ENCODE measurements around the gene PRAME.

DNA sequence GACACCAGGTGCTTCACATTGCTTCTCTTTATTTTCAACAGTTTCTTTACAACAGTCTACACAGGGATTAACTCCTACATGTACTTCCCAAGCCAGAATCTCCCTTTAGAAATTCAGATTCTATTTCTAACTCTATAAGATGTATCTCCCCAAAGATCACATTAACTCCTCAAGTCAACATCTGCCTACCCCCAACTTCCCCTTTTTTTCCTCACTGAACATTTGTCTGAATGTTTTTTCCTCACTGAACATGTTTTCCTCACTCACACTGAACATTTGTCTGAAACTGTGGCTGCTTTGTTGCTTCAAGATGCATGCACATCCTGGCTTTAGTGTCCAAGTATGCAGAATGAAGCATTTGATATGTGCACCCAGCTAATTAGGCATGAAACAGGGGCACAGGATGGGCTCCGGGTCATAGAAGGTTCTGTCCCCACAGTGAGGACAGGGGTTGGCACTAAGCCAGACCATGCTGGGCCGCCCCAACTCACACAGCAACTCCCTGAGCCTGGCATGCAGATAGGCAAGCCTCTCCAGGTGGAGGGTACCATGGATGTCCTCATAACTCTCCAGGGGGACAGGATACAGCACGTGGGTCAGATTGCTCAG lies 11.3 kb downstream of the PRAME start:
- TF ChIP-seq POLR2A (IDR thresholded peaks at IDR 0.05; ENCODE audit: low read depth, low read length), result no peak
- TF ChIP-seq SPI1 (IDR thresholded peaks at IDR 0.05; ENCODE audit: low read depth, low read length), result no peak
- TF ChIP-seq POLR2AphosphoS5 (IDR thresholded peaks at IDR 0.05; ENCODE audit: low read depth, low read length), result no peak
- TF ChIP-seq PAX5 (IDR thresholded peaks at IDR 0.05; ENCODE audit: insufficient read depth, low read length, severe bottlenecking), result no peak
- no peak for TF ChIP-seq POU2F2 (IDR thresholded peaks at IDR 0.05; ENCODE audit: low read depth, low read length)
- no peak for TF ChIP-seq TAF1 (IDR thresholded peaks at IDR 0.05; ENCODE audit: low read depth, low read length)
